Measurements from ENCODE around the gene RNPEP.

- peak; percentile 40 to 97 (median 94) for TF ChIP-seq POLR2AphosphoS5 (IDR thresholded peaks at IDR 0.05)
- TF ChIP-seq CTCF (IDR thresholded peaks at IDR 0.05), result no peak
- no peak for TF ChIP-seq EP300 (IDR thresholded peaks at IDR 0.05)
- peak in 1 of 4 donors; percentile 46 for TF ChIP-seq POLR2A (IDR thresholded peaks at IDR 0.05)
Measured at GRCh38 chr1:202046227-202046626, 63.8 kb downstream of the RNPEP start.
